Measurements from ENCODE around the gene ADORA1. TPM values are rescaled to one million over a fixed set of nuclear protein-coding genes. Genes with fewer than 3 reads are reported as not detected.

The ADORA1 gene
- total and polyA plus RNA-seq, 4 experiments from 2014 or later, result 0.10 TPM; not detected in 3

DNA sequence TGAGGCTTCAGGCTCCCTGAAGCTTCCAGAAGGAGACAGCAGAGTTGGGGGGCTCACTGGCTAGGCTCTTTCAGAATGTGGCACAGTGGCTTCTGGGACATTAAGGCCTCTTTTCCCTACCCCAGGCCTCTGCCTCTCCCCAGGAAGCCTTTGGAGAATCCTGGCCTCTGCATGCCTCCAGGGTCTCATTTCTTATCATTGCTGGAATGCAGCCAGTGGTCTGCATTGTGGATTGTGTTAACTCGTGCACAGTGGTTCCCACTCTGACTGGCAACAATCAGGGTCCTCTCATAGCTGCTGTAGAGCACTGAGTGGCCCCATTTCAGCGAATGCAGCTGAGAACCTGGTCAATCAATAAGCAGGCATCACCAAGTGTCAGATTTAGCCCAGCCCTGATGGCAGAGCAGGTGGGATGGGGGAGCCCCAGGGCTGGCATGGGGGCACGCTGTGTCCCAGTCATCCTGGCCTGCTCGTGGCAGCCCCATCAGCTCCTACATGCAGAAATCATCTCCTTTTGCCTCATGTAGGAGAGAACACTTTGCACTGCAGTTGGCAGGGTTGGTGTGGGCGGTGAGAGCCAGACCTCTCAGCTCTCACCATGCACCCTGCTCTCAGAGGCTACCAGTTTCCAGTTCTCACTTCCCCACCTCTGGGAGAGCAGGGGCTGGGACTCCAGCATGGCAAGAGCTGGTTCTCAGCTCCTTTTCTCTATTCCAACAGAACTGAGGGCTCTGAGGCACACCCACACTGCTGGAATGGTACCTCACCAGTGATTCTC is 13.4 kb downstream of the ADORA1 start:
- POLR2A ChIA-PET (ENCODE audit: partially characterized antibody), result no interaction called here
- Histone ChIP-seq H3K27me3 (ENCODE audit: insufficient read depth, low read length) (peaks cover 5% of the 10 kb centered on the region), H3K4me1 (ENCODE audit: insufficient read depth, low read length) (peaks cover 5% of the 10 kb centered on the region), H3K36me3 (ENCODE audit: insufficient read depth, low read length) (no peaks in the 10 kb centered on the region), H3K4me3 (ENCODE audit: low read length in 2 of 2) (no peak overlapping the region), H3K9me3 (ENCODE audit: control insufficient read depth in 1 of 2, low read length in 2 of 2) (no peaks in the 10 kb centered on the region), H3K27ac (ENCODE audit: low read depth, low read length) (no peak overlapping the region)
- no peak for DNase-seq
- Mint-ChIP-seq H3K36me3 (no peaks in the 10 kb centered on the region), H3K27me3 (peaks cover 0 to 7% of the 10 kb centered on the region in 2 donors), H3K27ac (no peak overlapping the region), H3K9me3 (peaks cover 0 to 8% (median 0%) of the 10 kb centered on the region in 8 donors), H3K4me1 (peaks cover 0 to 3% (median 2%) of the 10 kb centered on the region in 4 donors), H3K4me3 (no peak overlapping the region)
- intact Hi-C loops (cut with micrococcal nuclease), result no loop called here
- CTCF ChIA-PET (ENCODE audit: partially characterized antibody), result no interaction called here

DNA sequence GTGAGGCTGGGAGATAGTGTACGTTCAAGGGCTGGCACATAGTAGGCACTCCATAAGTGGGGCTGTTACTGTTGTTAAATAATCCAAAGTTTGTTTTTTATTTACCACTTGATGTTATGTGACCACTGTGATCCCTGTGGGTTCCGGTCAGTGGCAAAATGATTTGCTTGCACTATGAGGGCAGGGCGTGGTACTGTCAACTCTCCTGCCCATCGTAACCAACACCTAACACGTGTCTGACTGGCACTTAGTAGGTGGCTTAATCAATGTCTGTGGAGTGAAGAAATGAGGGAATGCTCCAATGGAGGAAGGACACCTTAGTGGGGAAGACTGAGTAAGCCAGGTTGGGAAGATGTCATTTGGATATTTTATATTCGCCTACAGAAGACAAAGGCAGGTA is 14.6 kb downstream of the ADORA1 start:
- Mint-ChIP-seq H3K27me3 (peaks cover 0 to 4% of the 10 kb centered on the region in 2 donors), H3K9me3 (peaks cover 0 to 8% (median 0%) of the 10 kb centered on the region in 8 donors), H3K36me3 (no peaks in the 10 kb centered on the region), H3K4me3 (no peak overlapping the region), H3K4me1 (no peaks in the 10 kb centered on the region), H3K27ac (no peak overlapping the region)
- POLR2A ChIA-PET (ENCODE audit: partially characterized antibody), result no interaction called here
- Histone ChIP-seq H3K36me3 (ENCODE audit: insufficient read depth, low read length) (no peaks in the 10 kb centered on the region), H3K4me3 (ENCODE audit: low read length in 2 of 2) (no peak overlapping the region), H3K9me3 (ENCODE audit: control insufficient read depth in 1 of 2, low read length in 2 of 2) (no peaks in the 10 kb centered on the region), H3K27me3 (ENCODE audit: insufficient read depth, low read length) (no peaks in the 10 kb centered on the region), H3K27ac (ENCODE audit: low read depth, low read length) (no peak overlapping the region), H3K4me1 (ENCODE audit: insufficient read depth, low read length) (no peaks in the 10 kb centered on the region)
- intact Hi-C loops (cut with micrococcal nuclease), result no loop called here
- CTCF ChIA-PET (ENCODE audit: partially characterized antibody), result interaction anchor here (0.7 kb wide), 1 partner anchor 21 kb away, joined by 4 read pairs; no protein-coding TSS in a partner anchor
- no peak for DNase-seq

DNA sequence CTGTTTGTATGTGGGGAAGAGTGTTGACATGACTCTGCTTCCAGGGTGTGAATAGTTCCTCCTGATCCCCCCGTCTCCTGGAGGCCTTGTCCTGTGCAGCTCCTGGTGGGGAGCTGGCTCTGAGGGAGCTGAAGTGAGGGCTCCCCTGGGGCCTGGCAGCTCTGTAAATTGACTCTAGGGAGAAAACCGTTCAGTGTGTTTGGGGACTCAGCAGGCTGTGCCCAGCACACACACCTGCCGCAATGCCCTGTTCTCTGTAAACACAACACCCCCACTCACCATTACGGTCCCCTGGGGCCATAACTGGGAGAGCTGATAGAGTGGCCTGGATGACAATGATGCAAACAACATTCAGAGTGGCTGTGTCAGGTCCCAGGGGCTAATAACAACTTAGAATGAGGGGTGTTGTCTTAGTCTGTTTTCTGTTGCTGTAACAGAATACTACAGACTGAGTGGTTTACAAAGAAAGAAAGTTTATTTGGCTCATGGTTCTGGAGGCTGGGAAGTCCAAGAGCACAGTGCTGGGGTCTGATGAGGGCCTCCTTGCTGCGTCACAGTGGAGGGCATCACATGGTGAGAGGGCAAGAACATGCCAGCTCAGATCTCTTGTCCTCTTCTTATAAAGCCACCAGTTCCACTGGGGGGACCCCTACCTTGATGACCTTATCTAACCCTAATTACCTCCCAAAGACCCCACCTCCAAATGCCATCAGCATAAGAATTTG is 15.3 kb downstream of the ADORA1 start:
- no peaks in the 10 kb centered on the region for H3K36me3 ChIP-seq (ENCODE audit: insufficient read depth, low read length)
- Mint-ChIP-seq H3K4me1 (no peaks in the 10 kb centered on the region), H3K27ac (peak overlapping the region in 1 of 7 donors; percentile 5), H3K4me3 (no peak overlapping the region), H3K9me3 (peaks cover 0 to 8% (median 0%) of the 10 kb centered on the region in 8 donors), H3K36me3 (no peaks in the 10 kb centered on the region), H3K27me3 (peaks cover 0 to 2% of the 10 kb centered on the region in 2 donors)
- H3K27ac ChIP-seq (ENCODE audit: low read depth, low read length), result no peak overlapping the region
- no peaks in the 10 kb centered on the region for H3K4me1 ChIP-seq (ENCODE audit: insufficient read depth, low read length)
- ChIA-PET CTCF (ENCODE audit: partially characterized antibody) (no interaction called here), POLR2A (ENCODE audit: partially characterized antibody) (no interaction called here)
- no peak for DNase-seq
- H3K27me3 ChIP-seq (ENCODE audit: insufficient read depth, low read length), result no peaks in the 10 kb centered on the region
- no peaks in the 10 kb centered on the region for H3K9me3 ChIP-seq (ENCODE audit: control insufficient read depth in 1 of 2, low read length in 2 of 2)
- H3K4me3 ChIP-seq (ENCODE audit: low read length in 2 of 2), result no peak overlapping the region
- intact Hi-C loops (cut with micrococcal nuclease), result no loop called here

DNA sequence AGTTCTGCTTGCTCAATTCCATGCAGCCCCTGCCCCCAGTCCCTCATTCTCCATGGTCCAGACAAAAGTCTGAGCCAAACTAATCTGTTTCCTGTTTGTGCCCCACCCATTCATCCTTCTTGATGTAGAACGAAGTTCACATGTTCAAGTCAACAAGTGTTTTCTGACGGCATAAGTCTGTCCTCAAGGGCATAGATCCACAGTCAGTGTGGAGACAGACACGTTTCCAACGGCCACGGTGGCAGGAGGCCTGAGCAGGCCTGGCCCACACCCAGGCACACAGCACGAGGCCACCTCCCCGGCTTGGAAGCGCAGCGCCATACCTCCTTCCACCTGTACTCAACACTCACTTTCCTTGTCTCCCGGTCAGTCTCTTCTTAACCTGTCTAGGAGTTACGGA is 16.1 kb downstream of the ADORA1 start:
- CTCF ChIA-PET (ENCODE audit: partially characterized antibody), result no interaction called here
- Histone ChIP-seq H3K27ac (ENCODE audit: low read depth, low read length) (no peak overlapping the region), H3K36me3 (ENCODE audit: insufficient read depth, low read length) (no peaks in the 10 kb centered on the region), H3K27me3 (ENCODE audit: insufficient read depth, low read length) (no peaks in the 10 kb centered on the region), H3K4me3 (ENCODE audit: low read length in 2 of 2) (no peak overlapping the region), H3K9me3 (ENCODE audit: control insufficient read depth in 1 of 2, low read length in 2 of 2) (no peaks in the 10 kb centered on the region), H3K4me1 (ENCODE audit: insufficient read depth, low read length) (no peaks in the 10 kb centered on the region)
- H3K27me3 Mint-ChIP-seq, result peaks cover 0 to 2% of the 10 kb centered on the region in 2 donors
- POLR2A ChIA-PET (ENCODE audit: partially characterized antibody), result no interaction called here
- peak overlapping the region in 1 of 8 donors; percentile 22 for H3K4me3 Mint-ChIP-seq
- peaks cover 0 to 8% (median 0%) of the 10 kb centered on the region in 8 donors for H3K9me3 Mint-ChIP-seq
- intact Hi-C loops (cut with micrococcal nuclease), result no loop called here
- DNase-seq, result no peak
- no peaks in the 10 kb centered on the region for H3K36me3 Mint-ChIP-seq
- H3K27ac Mint-ChIP-seq, result peak overlapping the region in 1 of 7 donors; percentile 11
- H3K4me1 Mint-ChIP-seq, result no peaks in the 10 kb centered on the region

- no peaks in the 10 kb centered on the region for H3K4me1 Mint-ChIP-seq
- Histone ChIP-seq H3K4me3 (ENCODE audit: low read length in 2 of 2) (no peak overlapping the region), H3K4me1 (ENCODE audit: insufficient read depth, low read length) (no peaks in the 10 kb centered on the region), H3K27ac (ENCODE audit: low read depth, low read length) (no peak overlapping the region), H3K27me3 (ENCODE audit: insufficient read depth, low read length) (no peaks in the 10 kb centered on the region), H3K9me3 (ENCODE audit: control insufficient read depth in 1 of 2, low read length in 2 of 2) (no peaks in the 10 kb centered on the region), H3K36me3 (ENCODE audit: insufficient read depth, low read length) (no peaks in the 10 kb centered on the region)
- ChIA-PET POLR2A (ENCODE audit: partially characterized antibody) (no interaction called here), CTCF (ENCODE audit: partially characterized antibody) (no interaction called here)
- H3K27me3 Mint-ChIP-seq, result peaks cover 0 to 2% of the 10 kb centered on the region in 2 donors
- no peak for DNase-seq
- no peak overlapping the region for H3K27ac Mint-ChIP-seq
- H3K36me3 Mint-ChIP-seq, result no peaks in the 10 kb centered on the region
- peaks cover 0 to 8% (median 0%) of the 10 kb centered on the region in 8 donors for H3K9me3 Mint-ChIP-seq
- intact Hi-C loops (cut with micrococcal nuclease), result no loop called here
- no peak overlapping the region for H3K4me3 Mint-ChIP-seq
These were observed 17.1 kb downstream of the ADORA1 start for GRCh38 chr1:203144661-203145060.

GRCh38 chr1:203145321-203146041 is 18.0 kb downstream of the ADORA1 start:
- Mint-ChIP-seq H3K4me1 (no peaks in the 10 kb centered on the region), H3K27me3 (peaks cover 0 to 2% of the 10 kb centered on the region in 2 donors), H3K27ac (no peak overlapping the region), H3K4me3 (no peak overlapping the region), H3K9me3 (peaks cover 0 to 8% (median 0%) of the 10 kb centered on the region in 8 donors), H3K36me3 (no peaks in the 10 kb centered on the region)
- intact Hi-C loops (cut with micrococcal nuclease), result no loop called here
- ChIA-PET CTCF (ENCODE audit: partially characterized antibody) (no interaction called here), POLR2A (ENCODE audit: partially characterized antibody) (no interaction called here)
- Histone ChIP-seq H3K9me3 (ENCODE audit: control insufficient read depth in 1 of 2, low read length in 2 of 2) (no peaks in the 10 kb centered on the region), H3K4me1 (ENCODE audit: insufficient read depth, low read length) (no peaks in the 10 kb centered on the region), H3K27me3 (ENCODE audit: insufficient read depth, low read length) (no peaks in the 10 kb centered on the region), H3K27ac (ENCODE audit: low read depth, low read length) (no peak overlapping the region), H3K36me3 (ENCODE audit: insufficient read depth, low read length) (no peaks in the 10 kb centered on the region), H3K4me3 (ENCODE audit: low read length in 2 of 2) (no peak overlapping the region)
- no peak for DNase-seq

- H3K4me1 ChIP-seq (ENCODE audit: insufficient read depth, low read length), result no peaks in the 10 kb centered on the region
- no peak overlapping the region for H3K27ac Mint-ChIP-seq
- H3K36me3 ChIP-seq (ENCODE audit: insufficient read depth, low read length), result no peaks in the 10 kb centered on the region
- DNase-seq, result no peak
- intact Hi-C loops (cut with micrococcal nuclease), result no loop called here
- ChIA-PET CTCF (ENCODE audit: partially characterized antibody) (no interaction called here), POLR2A (ENCODE audit: partially characterized antibody) (no interaction called here)
- no peaks in the 10 kb centered on the region for H3K36me3 Mint-ChIP-seq
- no peaks in the 10 kb centered on the region for H3K27me3 ChIP-seq (ENCODE audit: insufficient read depth, low read length)
- no peak overlapping the region for H3K4me3 ChIP-seq (ENCODE audit: low read length in 2 of 2)
- peaks cover 0 to 2% of the 10 kb centered on the region in 2 donors for H3K27me3 Mint-ChIP-seq
- no peak overlapping the region for H3K4me3 Mint-ChIP-seq
- H3K27ac ChIP-seq (ENCODE audit: low read depth, low read length), result no peak overlapping the region
- H3K9me3 ChIP-seq (ENCODE audit: control insufficient read depth in 1 of 2, low read length in 2 of 2), result no peaks in the 10 kb centered on the region
- H3K9me3 Mint-ChIP-seq, result peaks cover 0 to 8% (median 0%) of the 10 kb centered on the region in 8 donors
- H3K4me1 Mint-ChIP-seq, result no peaks in the 10 kb centered on the region
These were observed 18.5 kb downstream of the ADORA1 start for GRCh38 chr1:203146042-203146369.
